A204.1 (cell line): ENCODE data around the gene SETMAR.
"Not testable (repeated sequence)": the region's sequence is repeated elsewhere in the genome, so short reads cannot be mapped to it uniquely, and the experiment has no call there.

Experiments used
- FAIRE-seq: peaks from 2 replicates; lab custom pipeline; 2012; peaks lifted over from hg19 to GRCh38; lab: Jason Lieb, UNC

The SETMAR gene

DNA sequence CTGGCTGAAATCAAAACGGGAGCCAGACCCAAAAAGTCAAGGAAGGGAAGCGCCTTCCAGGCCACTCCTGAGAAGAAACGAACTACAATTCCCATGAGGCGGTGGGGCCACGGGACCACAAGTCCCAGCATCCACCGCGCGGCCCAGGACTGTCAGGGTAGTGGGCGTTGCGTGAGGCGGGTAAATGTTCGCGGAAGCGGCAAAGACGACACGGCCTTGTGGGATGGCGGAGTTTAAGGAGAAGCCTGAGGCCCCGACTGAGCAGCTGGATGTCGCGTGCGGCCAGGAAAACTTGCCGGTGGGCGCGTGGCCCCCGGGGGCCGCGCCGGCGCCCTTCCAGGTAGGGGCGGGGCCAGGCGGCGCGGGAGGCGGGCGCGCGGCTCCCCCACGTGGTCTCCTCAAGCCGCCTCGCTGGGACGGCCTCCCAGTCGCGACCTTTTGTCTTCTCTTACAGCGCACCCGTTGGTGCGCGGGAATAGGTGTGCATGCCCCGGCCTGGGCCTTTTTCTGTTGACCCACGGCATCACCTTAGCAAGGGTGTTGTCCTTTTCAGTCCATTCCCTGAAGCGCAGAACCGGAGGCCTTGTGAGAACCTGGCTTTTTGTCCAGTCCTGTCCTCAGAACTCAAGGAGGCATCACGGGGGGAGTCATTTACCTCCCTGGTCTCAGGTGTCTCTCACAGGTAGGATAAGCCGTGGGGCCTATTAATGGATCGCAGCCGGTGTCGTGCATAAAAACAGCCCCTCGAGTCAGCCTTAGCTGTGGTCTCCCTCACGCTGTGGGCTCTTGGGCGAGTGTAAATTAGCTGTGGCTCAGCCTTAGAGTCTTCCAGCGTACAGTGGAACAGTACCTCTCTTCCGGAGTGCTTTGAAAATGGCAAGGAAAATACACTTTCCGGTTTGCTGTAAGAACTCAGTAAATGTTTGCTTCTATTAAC, at the start of gene SETMAR:
Gene SETMAR (plus strand): TSS at position 183 of the 937 bp plus-strand sequence. CDS start 2 bp downstream, at position 185.
- FAIRE-seq = no peak

DNA sequence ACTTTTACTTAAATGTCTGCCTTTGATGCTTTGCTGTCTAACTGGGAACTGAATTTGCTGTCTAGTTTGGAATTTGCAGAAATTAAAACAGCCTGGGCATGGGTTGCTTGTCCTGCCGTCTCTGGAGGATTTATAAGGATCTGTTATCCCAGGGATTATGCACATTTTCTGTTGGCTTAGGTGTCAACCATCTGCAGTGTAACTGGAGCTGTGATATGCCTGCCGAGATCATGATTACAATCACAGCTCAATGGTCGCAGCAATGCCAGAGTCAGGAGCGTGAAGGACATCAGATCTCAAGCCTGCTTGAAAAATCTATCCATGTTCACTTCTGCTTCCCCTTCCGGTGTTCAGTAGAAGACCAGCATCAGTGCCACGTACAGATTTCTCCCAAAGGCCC, 41.8 kb upstream of the SETMAR start:
- FAIRE-seq = no peak

DNA sequence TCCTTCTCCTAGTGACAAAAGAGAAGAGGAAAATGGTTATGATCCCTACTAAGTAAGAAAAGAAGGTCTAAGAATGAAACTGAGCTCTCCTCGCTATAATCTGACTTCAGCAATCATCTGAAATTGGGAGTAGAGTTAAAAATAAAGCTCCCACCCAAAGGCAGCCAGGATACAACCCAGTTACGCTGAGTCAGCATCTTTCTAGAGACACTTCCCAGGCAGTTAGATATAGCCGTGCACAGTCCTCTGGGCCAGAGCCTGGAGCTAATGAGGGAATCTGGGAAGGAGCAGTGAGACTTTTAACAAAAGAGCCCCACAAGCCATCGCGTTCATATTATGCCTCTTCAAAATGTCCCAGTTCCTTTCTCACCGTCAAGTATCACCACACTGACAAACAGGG, 39.1 kb upstream of the SETMAR start:
- FAIRE-seq = no peak

DNA sequence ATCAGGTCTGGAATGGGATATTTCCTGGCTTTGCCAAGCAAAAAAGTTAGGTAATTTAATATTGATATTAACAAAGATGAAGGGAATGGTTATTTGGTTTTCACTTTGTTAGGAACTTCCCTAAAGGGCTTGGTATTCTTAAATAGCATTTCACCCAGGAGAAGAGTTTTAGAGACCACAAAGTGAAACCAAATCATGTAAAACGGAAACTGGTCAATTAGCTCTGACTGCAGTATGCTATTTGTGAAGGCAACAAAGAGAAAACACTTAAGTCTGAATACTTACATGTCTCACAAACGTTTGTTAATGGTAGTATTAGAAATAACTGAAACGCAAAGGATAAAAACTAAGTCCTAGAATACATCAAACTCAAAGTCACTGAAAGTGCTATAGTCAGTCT, 32.4 kb upstream of the SETMAR start:
- FAIRE-seq = no peak

DNA sequence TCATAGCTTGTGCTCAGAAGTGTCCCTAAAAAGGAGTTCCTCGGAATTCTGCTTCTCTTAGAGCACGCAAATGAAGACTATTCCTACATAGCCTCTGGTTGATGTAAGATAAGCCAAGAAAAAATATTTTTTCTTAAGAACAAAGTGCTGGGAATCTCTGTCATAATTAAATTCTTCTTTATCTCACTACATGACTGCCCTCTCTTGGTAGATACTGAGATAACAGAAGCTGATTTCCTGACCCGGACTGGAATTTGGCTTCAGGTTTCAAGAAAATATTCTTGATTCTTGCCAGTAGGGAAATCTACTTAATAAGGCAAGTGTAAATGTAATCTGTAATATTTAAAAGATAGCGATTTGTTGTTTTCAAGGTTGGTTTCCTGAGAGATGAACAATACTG, 31.3 kb upstream of the SETMAR start:
- FAIRE-seq = peak; percentile 96

DNA sequence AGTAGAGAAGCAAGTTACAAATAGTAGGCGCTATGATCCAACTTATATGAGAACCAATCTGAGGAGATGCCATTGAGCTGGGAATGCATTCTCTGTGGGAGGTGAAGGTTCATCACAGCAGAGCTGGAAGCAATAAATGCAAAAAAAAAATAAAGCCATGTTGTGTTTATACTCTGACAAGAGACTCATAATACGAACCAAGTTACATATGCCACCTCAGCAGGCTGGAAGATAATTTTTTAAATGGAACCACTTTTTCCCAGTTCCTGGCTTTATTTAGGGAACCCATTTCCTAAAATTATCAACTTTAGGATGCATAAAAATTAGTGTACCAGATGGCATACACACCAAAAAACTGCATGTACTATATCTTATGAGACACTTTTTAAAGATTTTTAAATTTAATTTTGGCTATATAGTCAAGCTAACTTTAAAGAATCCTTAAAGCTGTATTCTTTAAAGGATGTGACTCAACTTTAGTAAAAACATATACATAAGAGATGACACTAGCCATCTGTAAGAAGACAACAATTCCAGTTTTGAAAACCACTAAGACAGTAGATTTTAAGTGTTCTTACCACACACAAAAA, 23.6 kb upstream of the SETMAR start:
- no peak for FAIRE-seq

DNA sequence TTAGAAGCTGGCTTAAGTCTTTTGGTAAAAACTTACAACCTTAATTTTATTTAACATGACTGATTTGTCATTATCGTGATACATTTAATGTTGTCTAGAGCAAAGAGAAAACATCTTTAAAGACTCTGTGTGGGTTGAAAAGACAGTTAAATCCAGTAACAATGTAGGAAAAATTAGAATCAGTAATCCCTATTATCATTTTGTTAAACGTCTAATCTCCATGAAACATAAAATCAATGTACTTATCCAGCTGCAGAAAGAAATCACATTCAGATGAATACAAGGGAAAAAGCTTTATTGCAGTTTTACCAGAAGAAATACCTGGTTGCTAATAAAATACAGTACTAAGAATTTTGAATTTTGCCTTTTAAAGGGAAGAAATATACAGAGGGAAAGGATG, 21.2 kb upstream of the SETMAR start:
- no peak for FAIRE-seq

DNA sequence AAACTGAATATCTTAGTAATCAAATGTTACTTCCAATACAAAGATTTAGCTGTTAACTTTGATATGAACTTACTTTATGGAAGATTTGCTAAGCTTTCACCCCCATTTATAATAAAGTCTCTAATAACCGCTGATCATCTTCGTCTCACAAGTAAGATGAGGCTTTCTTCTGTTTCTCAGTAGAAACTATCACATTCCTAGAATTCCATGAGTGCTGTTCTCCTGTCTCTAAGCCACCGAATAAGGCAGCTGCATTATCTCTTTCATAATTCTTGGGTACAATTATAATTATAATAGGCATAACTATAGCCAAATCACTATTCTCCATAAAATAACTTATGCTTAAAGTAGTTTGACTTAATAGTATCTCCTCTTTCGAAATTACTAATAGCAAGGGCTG, 18.3 kb upstream of the SETMAR start:
- no peak for FAIRE-seq

DNA sequence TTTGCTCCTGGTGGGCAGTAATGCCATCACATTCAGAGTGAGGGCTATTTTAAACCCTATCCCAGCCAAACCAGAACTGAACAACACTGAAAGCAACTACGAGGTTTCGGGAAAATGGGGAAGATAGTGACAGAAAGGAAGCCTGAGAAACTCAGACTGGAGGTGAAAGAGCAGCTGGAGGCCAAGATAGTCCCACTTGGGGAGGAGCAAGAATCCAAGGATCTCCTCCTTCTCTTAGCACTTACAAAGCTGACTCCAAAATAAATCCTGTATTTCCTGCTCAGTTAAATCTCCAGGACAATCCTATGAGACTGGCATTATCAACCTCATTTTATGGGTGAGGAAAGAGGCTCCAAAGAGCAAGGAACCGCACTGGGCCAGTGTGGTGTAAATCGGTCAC, 14.1 kb upstream of the SETMAR start:
- no peak for FAIRE-seq

DNA sequence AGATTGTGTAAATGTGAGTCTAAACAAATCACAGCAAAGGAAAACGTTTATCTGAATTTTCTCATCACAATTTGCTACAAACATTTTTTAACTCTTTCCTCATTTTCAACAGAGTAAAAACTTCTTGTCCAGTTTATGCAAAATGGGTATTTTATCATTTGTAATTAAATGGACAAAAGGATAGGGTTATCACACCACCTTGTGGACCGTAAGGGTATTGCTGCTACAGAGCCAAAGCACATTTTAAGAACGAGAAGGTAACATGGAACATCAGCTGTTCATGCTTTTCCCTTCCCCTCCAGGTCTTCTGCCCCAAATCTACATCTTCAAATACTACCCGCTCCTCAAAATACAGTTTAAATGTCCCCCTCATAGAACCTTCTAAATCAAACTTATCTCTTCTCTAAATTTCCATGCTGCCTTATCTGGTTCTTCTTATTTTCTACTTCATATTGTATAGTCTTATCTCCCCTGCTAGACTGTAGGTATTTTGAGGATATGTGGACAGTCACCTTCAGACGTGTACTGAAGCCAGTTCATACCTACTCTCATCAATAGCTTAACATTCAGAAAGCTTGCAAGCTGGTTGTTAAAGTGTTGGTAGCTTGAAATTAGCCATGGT, 12.8 kb upstream of the SETMAR start:
- peak; percentile 93 for FAIRE-seq

DNA sequence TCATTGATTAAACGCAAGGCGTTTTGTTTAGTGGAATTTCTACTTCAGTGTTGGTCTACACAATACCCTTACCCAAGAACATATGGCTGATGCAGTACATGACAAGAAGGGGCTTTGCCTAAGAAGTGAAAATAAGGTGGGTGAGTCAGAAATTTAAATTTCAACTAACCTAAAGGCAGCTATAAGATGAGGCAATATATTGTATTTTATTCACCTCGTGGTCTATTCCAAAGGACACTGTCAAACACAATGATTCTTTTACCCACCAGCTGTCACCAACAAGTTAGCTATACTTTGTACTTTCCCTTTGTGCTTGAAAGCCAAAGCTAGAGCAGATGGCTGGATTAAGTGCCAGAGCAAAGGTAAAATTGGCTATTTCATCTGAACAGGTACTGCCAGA, 10.9 kb upstream of the SETMAR start:
- no peak for FAIRE-seq

DNA sequence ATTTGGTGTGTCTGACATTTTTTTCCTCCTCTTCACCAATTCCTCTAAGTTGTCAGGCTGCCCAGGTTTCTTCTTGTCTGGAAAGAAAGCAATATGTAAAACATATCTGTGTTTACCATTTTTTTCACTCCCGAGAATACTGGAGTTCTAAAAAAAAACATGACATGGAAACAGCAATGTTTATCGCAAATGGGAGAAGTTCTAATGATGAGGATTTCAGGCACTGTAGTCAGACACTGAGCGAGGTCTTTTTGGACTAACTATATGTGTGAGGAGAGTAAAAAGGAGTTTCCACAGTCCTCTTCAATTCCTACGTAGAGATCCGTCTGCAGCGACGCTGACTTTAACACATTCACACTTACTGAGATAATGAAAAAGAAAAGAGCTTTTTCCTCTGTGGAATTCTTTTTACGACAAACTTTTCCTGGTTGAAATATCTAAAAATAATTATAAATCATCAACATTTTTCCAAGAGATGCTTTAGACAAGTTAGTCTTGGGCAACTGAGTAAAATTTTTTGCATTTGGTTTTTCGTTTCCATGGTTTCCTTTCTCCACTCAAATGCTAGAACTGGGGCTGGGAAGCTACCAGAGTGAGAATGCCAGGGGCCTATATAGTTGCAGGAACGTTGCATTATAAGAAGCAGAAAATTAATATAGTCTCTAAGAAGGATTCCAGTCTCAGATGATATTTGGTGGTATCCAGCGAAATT, 8.4 kb upstream of the SETMAR start:
- no peak for FAIRE-seq

DNA sequence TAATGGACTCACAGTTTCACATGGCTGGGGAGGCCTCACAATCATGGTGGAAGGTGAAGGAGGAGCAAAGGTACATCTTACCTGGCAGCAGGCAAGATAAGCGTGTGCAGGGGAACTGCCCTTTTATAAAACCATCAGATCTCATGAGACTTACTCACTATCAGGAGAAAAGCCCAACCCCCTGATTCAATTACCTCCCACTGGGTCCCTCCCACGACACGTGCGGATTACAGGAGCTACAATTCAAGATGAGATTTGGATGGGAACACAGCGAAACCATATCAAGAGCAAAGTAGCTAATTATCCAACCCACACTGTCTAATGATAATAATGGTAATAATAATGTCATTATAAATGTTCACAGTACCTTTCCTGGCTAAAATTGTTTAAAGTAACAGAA, 6.7 kb upstream of the SETMAR start:
- FAIRE-seq = not testable (repeated sequence)

DNA sequence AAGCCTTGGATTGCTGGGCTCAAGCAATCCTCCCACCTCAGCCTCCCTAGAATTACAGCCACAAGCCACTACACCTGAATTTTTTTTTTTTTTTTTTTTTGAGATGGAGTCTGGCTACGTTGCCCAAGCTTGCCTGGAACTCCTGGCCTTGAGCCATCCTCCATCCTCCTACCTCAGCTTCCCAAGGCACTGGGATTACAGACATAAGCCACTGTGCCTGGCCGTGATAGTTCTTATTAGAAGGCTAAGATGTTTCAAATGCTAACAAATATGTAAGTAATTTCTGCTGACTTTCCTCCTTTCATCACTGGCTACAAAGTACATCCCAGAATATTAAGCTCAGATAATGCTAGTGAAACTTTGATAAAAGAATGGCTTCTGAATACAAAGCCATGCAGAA, 5.7 kb upstream of the SETMAR start:
- no peak for FAIRE-seq

DNA sequence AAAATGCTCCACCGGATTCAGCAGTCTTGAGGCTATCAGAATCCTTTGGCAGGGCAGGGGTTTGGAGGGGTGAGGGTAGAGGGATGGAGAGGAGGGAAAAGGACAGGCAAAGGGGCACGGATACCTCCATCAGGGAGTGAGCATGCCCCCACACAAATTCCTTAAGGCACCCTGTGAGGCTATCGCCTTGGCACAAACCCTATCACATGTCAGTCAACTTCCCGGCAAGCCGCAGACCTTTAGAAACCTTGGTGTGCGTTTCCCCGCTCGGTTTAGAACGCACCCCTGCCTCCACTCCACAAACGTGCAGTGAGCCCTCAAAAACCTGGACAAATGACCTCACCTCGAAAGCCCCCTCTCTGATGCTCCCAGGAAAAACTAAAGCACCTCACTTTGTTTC, 422 bp upstream of the SETMAR start:
- no peak for FAIRE-seq

DNA sequence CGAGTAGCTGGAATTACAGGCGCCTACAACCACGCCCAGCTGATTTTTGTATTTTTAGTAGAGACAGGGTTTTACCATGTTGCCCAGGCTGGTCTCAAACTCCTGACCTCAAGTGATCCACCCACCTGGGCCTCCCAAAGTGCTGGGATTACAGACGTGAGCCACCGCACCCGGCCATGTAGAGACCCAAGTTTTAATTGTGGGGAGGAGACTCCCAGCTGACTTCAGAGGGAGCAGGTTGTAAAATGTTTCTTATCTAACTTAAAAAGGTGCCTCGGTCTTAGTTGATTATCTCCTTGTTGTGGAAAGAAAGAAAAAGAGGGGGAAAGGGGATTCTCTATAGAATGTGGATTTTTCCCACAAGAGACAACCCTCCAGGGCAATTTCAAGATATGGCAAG, 2.0 kb downstream of the SETMAR start:
- not testable (repeated sequence) for FAIRE-seq

DNA sequence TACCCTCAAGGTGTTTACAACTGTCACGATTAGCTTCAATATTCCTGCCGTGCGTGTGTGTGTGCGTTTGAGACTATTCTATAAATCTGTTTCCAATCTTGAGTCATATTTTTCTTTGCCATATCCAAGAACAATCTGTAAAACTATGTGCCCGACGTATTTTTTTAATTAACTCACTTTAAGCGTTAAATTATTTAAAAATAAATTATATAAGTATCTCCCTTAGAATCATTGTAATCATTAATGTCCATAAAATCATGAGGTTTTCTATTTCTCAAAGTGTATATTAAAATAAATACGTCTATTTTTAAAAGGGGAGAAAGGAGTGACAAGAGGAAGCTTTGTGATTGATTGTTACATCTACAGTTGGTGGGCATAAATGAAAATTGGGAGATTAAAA, 2.9 kb downstream of the SETMAR start:
- no peak for FAIRE-seq

DNA sequence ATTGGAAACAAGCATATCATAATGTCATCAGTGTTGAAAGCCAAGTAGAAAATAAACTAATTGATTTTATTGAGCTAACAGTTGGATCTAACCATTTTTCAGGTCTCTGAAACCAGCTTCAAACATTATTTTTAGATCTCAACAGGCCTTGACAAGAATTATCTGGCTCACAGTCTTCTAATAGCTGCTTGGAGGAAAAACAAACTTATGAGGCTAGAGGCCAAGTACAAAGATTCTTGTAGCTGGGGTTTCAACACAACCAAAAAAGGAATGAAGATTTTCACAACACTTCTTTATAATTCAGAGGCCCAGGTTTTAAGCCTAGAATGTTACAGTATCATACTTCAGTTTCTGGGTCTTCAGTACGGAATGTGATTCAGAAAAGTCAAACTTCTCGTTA, 3.7 kb downstream of the SETMAR start:
- FAIRE-seq = no peak

DNA sequence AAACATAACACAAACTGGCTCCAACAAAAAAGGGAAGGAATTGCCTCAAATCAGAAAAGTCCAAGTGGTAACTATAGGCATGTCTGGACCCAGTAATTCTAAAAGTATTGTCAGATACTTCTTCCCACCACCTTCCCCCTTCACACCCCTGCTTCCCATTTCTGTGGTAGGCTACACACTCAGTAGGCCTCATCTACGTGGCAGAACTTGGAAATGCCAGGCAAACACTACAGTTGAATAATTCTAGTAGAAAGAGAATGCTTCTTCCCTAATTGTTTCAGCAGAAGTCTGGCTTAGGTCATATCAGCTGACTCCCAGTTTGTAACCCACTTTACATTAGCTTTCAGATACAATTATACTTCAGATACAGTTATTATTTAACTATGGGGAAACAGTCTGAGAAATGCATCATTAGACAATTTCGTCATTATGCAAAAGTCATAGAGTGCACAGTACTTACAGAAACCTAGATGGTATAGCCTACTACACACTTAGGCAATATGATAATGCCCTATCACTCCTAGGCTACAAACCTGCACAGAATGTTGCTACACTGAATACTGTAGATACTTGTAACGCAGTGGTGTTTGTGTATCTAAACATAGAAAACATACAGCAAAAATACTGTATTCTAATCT, 6.4 kb downstream of the SETMAR start:
- no peak for FAIRE-seq

DNA sequence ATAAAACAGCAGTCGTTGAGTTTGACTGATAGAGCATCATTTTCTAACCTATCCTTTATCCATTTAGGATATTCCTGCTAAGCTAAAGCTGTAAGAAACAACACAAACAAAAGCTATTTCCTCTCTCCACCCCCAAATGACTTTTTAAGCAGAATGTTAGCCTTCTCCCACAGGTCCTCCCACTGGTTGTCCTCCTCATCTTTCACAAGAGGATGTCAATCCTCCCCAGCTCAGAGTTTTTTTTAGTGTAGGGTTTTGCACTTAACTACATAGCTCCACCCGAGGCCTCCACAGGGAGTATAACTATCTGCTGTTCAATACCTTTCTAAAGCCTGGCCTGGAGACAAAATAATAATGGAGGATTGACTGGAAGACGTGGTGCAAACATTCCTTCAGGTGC, 7.8 kb downstream of the SETMAR start:
- FAIRE-seq = no peak

DNA sequence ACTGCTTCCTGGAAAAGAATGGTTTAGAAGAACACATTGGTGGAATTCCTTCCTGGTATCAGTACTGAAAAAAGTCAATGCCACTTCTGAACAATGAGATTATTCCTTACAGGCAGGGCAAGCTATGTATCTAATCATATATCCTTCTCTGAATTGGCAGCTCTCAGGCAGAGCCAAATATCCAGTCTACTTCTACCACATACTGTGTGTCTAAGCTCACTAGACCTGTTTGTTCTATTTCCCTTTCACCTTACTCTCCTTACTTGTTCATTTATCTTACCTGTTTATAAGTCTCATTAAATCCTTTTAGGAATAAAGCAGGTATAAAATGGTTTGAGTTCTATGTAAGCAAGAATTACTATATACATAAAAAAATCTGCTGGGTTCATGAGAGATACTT, 8.3 kb downstream of the SETMAR start:
- no peak for FAIRE-seq

DNA sequence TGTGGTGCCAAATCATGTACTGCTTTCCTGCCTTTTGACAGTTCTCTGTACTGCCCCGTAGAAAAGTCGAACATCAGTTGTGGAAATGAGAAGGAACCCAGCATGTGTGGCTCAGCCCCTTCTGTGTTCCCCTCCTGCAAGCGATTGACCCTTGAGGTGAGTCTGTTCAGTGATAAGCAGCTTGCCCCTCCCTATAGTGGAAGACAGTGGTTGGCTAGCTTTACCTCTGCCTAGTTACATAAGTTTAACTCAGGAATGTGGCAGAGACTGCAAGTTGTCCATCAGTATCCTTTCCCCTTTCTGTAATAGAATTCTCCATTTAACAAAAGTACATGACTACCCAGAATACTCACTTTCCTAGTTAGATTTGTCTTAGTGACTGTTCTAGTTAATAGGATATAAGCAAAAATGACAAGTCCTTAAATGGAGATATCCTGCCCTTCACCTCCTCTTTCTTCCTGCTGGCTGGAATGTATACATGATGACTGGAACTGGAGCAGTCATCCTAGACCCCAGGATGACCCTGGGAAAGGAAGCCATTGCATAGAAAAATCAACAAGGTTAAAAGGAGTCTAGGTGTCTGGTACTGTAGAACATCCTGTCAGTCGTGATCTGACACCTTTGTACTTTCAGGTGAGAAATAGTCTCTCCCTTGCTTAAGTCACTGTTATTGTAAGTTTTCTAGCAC, 10.6 kb downstream of the SETMAR start:
- no peak for FAIRE-seq
